Measurements from ENCODE around the gene TXNDC17.

DNA sequence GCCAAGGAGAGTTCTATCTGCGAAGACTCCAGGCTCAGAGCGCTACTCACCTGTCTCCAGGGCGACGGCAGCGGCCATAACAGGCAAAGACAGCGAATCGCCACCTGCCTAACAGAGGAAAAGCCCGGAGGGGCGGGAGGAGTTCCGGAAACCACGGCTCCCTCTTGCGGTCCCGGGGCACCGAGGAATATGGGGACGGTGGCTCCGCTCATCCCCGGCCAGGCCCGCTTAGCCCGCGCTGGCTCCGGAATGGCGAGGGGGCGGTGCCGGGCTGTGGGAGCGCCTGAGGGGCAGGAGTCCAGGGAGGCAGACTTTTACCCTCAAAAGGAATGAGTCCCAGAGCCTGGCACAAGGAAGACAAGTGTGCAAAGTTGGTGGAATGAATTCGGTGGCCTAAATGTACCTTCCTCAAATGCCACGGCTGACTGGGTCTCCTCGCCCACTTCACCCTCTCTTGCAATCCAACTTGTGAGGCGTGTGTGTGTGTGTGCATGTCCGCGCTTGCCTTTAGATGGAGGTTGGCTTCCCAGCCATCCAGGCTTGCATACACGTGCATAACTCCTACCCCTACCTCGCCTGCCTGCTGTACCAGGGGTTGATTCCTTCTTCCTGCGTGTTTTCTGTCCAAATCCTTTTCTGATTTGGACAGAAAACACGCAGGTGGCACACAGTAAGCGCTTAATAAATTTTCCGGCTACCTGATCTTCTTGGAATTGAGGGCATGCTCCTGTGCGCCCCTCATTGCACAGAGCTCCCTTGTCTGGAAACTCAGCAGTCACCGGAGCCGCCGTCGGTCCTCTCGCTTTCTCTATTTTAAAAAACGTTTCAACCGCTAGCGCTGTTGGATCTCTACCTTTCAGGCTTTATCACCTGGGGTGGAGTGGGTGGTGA, 14.2 kb downstream of the TXNDC17 start:
- TF ChIP-seq, protein P1, sequence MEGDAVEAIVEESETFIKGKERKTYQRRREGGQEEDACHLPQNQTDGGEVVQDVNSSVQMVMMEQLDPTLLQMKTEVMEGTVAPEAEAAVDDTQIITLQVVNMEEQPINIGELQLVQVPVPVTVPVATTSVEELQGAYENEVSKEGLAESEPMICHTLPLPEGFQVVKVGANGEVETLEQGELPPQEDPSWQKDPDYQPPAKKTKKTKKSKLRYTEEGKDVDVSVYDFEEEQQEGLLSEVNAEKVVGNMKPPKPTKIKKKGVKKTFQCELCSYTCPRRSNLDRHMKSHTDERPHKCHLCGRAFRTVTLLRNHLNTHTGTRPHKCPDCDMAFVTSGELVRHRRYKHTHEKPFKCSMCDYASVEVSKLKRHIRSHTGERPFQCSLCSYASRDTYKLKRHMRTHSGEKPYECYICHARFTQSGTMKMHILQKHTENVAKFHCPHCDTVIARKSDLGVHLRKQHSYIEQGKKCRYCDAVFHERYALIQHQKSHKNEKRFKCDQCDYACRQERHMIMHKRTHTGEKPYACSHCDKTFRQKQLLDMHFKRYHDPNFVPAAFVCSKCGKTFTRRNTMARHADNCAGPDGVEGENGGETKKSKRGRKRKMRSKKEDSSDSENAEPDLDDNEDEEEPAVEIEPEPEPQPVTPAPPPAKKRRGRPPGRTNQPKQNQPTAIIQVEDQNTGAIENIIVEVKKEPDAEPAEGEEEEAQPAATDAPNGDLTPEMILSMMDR (conservative IDR thresholded peaks at IDR 0.05 in 1 of 2, IDR thresholded peaks at IDR 0.05 in 1 of 2; ENCODE audit: low read depth in 1 of 2, low read length in 2 of 2), result peak in 1 of 2 donors; percentile 25
- peak; percentile 95 for TF ChIP-seq EZH2 (IDR thresholded peaks at IDR 0.05; ENCODE audit: low read length, missing control alignments)

Measured in fibroblast of lung (primary cell).